SK-N-SH (cell line): ENCODE measurements around the gene LDAF1. TPM values are rescaled to one million over a fixed set of nuclear protein-coding genes. Genes with fewer than 3 reads are reported as not detected.

Experiments
- CTCF ChIA-PET: fragments of 300-600, 350-600 bp; formaldehyde crosslinking; extraction: SDS; loops from one replicate; lab custom pipeline; 2021; lab: Yijun Ruan, JAX
- POLR2A ChIA-PET: fragments of 350-600 bp; sonication (Branson Sonifier 250); formaldehyde crosslinking; extraction: SDS; loops from one replicate; lab custom pipeline; 2020; ENCODE audit warnings: antibody characterized with exemption, inconsistent platforms; lab: Yijun Ruan, JAX
- DNase-seq: peaks from one replicate; pipeline ENCODE4 v3.0.0; 2012
- H2AFZ ChIP-seq: fragments of 200-600 bp; sonication (generic); 2 replicates; pipeline ENCODE4 v1.8.1; 2016; ENCODE audit warnings: antibody characterized with exemption, mild to moderate bottlenecking, low read depth
- H3F3A ChIP-seq: fragments of 200-600 bp; sonication (generic); replicated peaks from 2 replicates; pipeline ENCODE3; 2016; ENCODE audit warnings: antibody characterized with exemption, mild to moderate bottlenecking; ENCODE audit not compliant: insufficient read depth
- H3K27ac ChIP-seq, 2 experiments: fragments of 200-500 bp in 1 of 2; fragments of 200-600 bp in 1 of 2; sonication (Bioruptor generic) in 1 of 2; sonication (generic), shearing (Covaris generic) in 1 of 2; 2 replicates each; pipeline versions ENCODE4 v1.5.1 to v1.6.1; 2014 to 2016; ENCODE audit warnings: low read depth in 2 of 2, inconsistent platforms in 1 of 2, low read length in 1 of 2, mild to moderate bottlenecking in 1 of 2, mixed read lengths in 1 of 2
- H3K27me3 ChIP-seq: fragments of 200-600 bp; sonication (generic), shearing (Covaris generic); 2 replicates; pipeline ENCODE4 v1.6.1; 2016; ENCODE audit warnings: mixed run types; ENCODE audit not compliant: insufficient read depth
- H3K36me3 ChIP-seq, 2 experiments: fragments of 200-500 bp in 1 of 2; fragments of 200-600 bp in 1 of 2; sonication (Bioruptor generic) in 1 of 2; sonication (generic) in 1 of 2; replicated peaks in 1 of 2; 2 replicates each; pipeline versions ENCODE3 to v1.5.1; 2014 to 2016; ENCODE audit warnings: low read length in 1 of 2, mild to moderate bottlenecking in 1 of 2; ENCODE audit not compliant: insufficient read depth in 2 of 2, control insufficient read depth in 1 of 2
- H3K4me1 ChIP-seq, 2 experiments: fragments of 200-500 bp in 1 of 2; fragments of 200-600 bp in 1 of 2; sonication (Bioruptor generic) in 1 of 2; sonication (generic), shearing (Covaris generic) in 1 of 2; 2 replicates each; pipeline versions ENCODE4 v1.5.1 to v1.6.1; 2014 to 2016; ENCODE audit warnings: low read depth in 1 of 2, low read length in 1 of 2, mixed run types in 1 of 2; ENCODE audit not compliant: insufficient read depth in 2 of 2, control insufficient read depth in 1 of 2
- H3K4me2 ChIP-seq: fragments of 200-600 bp; sonication (generic), shearing (Covaris generic); 2 replicates; pipeline ENCODE4 v1.6.1; 2017; ENCODE audit warnings: mixed run types
- H3K4me3 ChIP-seq, 2 experiments: fragments of 200-500 bp in 1 of 2; fragments of 200-600 bp in 1 of 2; sonication (Bioruptor generic) in 1 of 2; sonication (generic), shearing (Covaris generic) in 1 of 2; 2 replicates each; pipeline versions ENCODE4 v1.5.1 to v1.8.1; 2014 to 2016; ENCODE audit warnings: low read depth in 2 of 2, inconsistent platforms in 1 of 2, low read length in 1 of 2, mild to moderate bottlenecking in 1 of 2, mixed read lengths in 1 of 2, moderate library complexity in 1 of 2
- H3K79me2 ChIP-seq: fragments of 200-600 bp; sonication (generic); 2 replicates; pipeline ENCODE4 v1.8.1; 2017; ENCODE audit warnings: mild to moderate bottlenecking; ENCODE audit not compliant: insufficient read depth
- H3K9ac ChIP-seq: fragments of 200-600 bp; sonication (generic); 2 replicates; pipeline ENCODE4 v1.6.1; 2017; ENCODE audit warnings: mixed run types
- H3K9me2 ChIP-seq: fragments of 200-600 bp; sonication (generic); 2 replicates; pipeline ENCODE4 v1.6.1; 2017; ENCODE audit warnings: mixed run types
- H3K9me3 ChIP-seq: fragments of 200-600 bp; sonication (generic); 2 replicates; pipeline ENCODE4 v1.6.1; 2017; ENCODE audit warnings: mixed run types, mild to moderate bottlenecking, moderate library complexity
- H4K20me1 ChIP-seq: fragments of 200-600 bp; sonication (generic); 2 replicates; pipeline ENCODE4 v1.6.1; 2017; ENCODE audit warnings: mild to moderate bottlenecking, mixed run types; ENCODE audit not compliant: insufficient read depth
- CHD2 ChIP-seq: fragments of 150-350 bp; IDR thresholded peaks from 2 replicates; pipeline ENCODE4 v1.6.1; 2018; ENCODE audit warnings: low read length; ENCODE audit not compliant: partially characterized antibody
- EP300 ChIP-seq, 2 experiments: IDR thresholded peaks; 2 replicates each; pipeline versions ENCODE4 v1.4.0 to v1.6.1; 2012; ENCODE audit warnings: borderline replicate concordance in 1 of 2, low read depth in 1 of 2, low read length in 1 of 2
- FOXM1 ChIP-seq: IDR thresholded peaks from 2 replicates; pipeline ENCODE4 v1.4.0; 2012; ENCODE audit warnings: low read depth, mild to moderate bottlenecking
- JUND ChIP-seq: IDR thresholded peaks from 2 replicates; pipeline ENCODE4 v1.4.0; 2012
- NFIC ChIP-seq: IDR thresholded peaks from 2 replicates; pipeline ENCODE4 v1.4.0; 2012; ENCODE audit warnings: borderline replicate concordance
- RAD21 ChIP-seq: IDR thresholded peaks from 2 replicates; pipeline ENCODE4 v1.6.1; 2012; ENCODE audit warnings: mild to moderate bottlenecking, low read length
- REST ChIP-seq: IDR thresholded peaks from 2 replicates; pipeline ENCODE4 v1.6.1; 2012; ENCODE audit warnings: mild to moderate bottlenecking, low read depth, low read length, moderate library complexity
- RFX5 ChIP-seq: IDR thresholded peaks from 2 replicates; pipeline ENCODE4 v1.6.1; 2012; ENCODE audit warnings: mild to moderate bottlenecking, improper control_type of control experiment, low read length
- SMC3 ChIP-seq: IDR thresholded peaks from 2 replicates; pipeline ENCODE4 v1.6.1; 2012; ENCODE audit warnings: low read depth, low read length, improper control_type of control experiment
- TCF12 ChIP-seq: IDR thresholded peaks from 2 replicates; pipeline ENCODE4 v1.4.0; 2012
- TEAD4 ChIP-seq: IDR thresholded peaks from 2 replicates; pipeline ENCODE4 v1.4.0; 2012; ENCODE audit warnings: mild to moderate bottlenecking, borderline replicate concordance; ENCODE audit not compliant: insufficient read depth
- WGBS: methylation state at CpG from one replicate; pipeline ENCODE4 v1.1.6; 2017; ENCODE audit warnings: low lambda C conversion rate; 5-methylcytosine and 5-hydroxymethylcytosine counted together
- polyA plus RNA-seq, 3 experiments: library from polyadenylated mRNA; depleted of rRNA; stranded (reverse); fragments of >200 nt; gene quantifications; 2 replicates each; pipeline ENCODE4 v1.2.3, GENCODE V29; 2012
- TF ChIP-seq, protein P1 (sequence below): fragments of 150-350 bp; IDR thresholded peaks from 2 replicates; pipeline ENCODE4 v1.6.1; 2016; ENCODE audit warnings: mild to moderate bottlenecking, low read depth, low read length
- TF ChIP-seq, protein P2 (sequence below): IDR thresholded peaks from 2 replicates; pipeline ENCODE4 v1.4.0; 2012; ENCODE audit warnings: low read depth

Gene LDAF1
- polyA plus RNA-seq, 1 of the 3 experiments (the other 2 are of a cell fraction), result 10.0 TPM

- CTCF ChIA-PET, result interaction anchor here (1.2 kb wide), 1 partner anchor 83 kb away, joined by 3 read pairs; no protein-coding TSS in a partner anchor
- no peak for DNase-seq
Measured at GRCh38 chr16:21217121-21217520, 58.6 kb downstream of the LDAF1 start.

More at GRCh38 chr16:21217121-21217520, 58.6 kb downstream of the LDAF1 start:
- H3K27ac ChIP-seq, result no peak overlapping the region
- no peaks in the 10 kb centered on the region for H3K9me2 ChIP-seq
- 60% methylated on average over 2 of the region's 2 CpGs for WGBS
- no peaks in the 10 kb centered on the region for H3K4me1 ChIP-seq
- no peak overlapping the region for H3K4me2 ChIP-seq
- H3F3A ChIP-seq, result no peaks in the 10 kb centered on the region
- POLR2A ChIA-PET, result no interaction called here
- no peaks in the 10 kb centered on the region for H3K79me2 ChIP-seq
- no peaks in the 10 kb centered on the region for H3K36me3 ChIP-seq
- no peak overlapping the region for H2AFZ ChIP-seq
- no peak overlapping the region for H3K4me3 ChIP-seq
- H3K27me3 ChIP-seq, result no peaks in the 10 kb centered on the region; the same call in 1 of the 2 replicates
- no peaks in the 10 kb centered on the region for H4K20me1 ChIP-seq
- no peaks in the 10 kb centered on the region for H3K9me3 ChIP-seq
- TF ChIP-seq JUND, result no peak
- no peak for TF ChIP-seq RAD21
- no peak for TF ChIP-seq FOXM1
- TF ChIP-seq CHD2, result no peak
- TF ChIP-seq, protein P1, sequence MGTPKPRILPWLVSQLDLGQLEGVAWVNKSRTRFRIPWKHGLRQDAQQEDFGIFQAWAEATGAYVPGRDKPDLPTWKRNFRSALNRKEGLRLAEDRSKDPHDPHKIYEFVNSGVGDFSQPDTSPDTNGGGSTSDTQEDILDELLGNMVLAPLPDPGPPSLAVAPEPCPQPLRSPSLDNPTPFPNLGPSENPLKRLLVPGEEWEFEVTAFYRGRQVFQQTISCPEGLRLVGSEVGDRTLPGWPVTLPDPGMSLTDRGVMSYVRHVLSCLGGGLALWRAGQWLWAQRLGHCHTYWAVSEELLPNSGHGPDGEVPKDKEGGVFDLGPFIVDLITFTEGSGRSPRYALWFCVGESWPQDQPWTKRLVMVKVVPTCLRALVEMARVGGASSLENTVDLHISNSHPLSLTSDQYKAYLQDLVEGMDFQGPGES, result no peak
- TF ChIP-seq RFX5, result no peak
- no peak for TF ChIP-seq EP300 (IDR thresholded peaks at IDR 0.05; ENCODE audit: borderline replicate concordance in 1 of 2, low read depth in 1 of 2, low read length in 1 of 2)
- no peak for TF ChIP-seq TCF12
- TF ChIP-seq, protein P2, sequence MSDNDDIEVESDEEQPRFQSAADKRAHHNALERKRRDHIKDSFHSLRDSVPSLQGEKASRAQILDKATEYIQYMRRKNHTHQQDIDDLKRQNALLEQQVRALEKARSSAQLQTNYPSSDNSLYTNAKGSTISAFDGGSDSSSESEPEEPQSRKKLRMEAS, result no peak
- TF ChIP-seq NFIC, result no peak
- no peak for TF ChIP-seq TEAD4
- TF ChIP-seq SMC3, result no peak
- TF ChIP-seq REST, result no peak
- no peak overlapping the region for H3K9ac ChIP-seq
